Measurements from ENCODE around the gene GADD45A. TPM values are rescaled to one million over a fixed set of nuclear protein-coding genes. Genes with fewer than 3 reads are reported as not detected.

Gene GADD45A
- polyA plus RNA-seq, 1 donor (not counting 4 experiments of a cell fraction or from before 2014, with no cell fraction given), result 151 TPM

DNA sequence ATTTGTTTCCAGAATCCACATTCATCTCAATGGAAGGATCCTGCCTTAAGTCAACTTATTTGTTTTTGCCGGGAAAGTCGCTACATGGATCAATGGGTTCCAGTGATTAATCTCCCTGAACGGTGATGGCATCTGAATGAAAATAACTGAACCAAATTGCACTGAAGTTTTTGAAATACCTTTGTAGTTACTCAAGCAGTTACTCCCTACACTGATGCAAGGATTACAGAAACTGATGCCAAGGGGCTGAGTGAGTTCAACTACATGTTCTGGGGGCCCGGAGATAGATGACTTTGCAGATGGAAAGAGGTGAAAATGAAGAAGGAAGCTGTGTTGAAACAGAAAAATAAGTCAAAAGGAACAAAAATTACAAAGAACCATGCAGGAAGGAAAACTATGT lies 2.6 kb downstream of the GADD45A start:
- peaks cover 6 to 29% of the 10 kb centered on the region in 2 experiments for H3K36me3 ChIP-seq (ENCODE audit: control insufficient read depth in 2 of 2, extremely low read depth in 1 of 2, insufficient read depth in 2 of 2, low read length in 2 of 2)
- peaks cover 12% of the 10 kb centered on the region for H4K20me1 ChIP-seq (ENCODE audit: control insufficient read depth, extremely low read depth, insufficient read depth, low read length)
- peak overlapping the region; percentile 87 for H3K27ac ChIP-seq (ENCODE audit: control insufficient read depth, insufficient read depth, low read length)
- H3K9ac ChIP-seq (ENCODE audit: control insufficient read depth, extremely low read depth, insufficient read depth, low read length), result peak overlapping the region; percentile 99
- dilution Hi-C loops (cut with MboI; ENCODE audit: extremely low pct_ligation_motif_present, low sequenced_read_pairs), result loop anchor here (25.0 kb wide), 1 partner anchor 150 kb away; no protein-coding TSS in a partner anchor
- peak overlapping the region; percentile 96 for H3K4me2 ChIP-seq (ENCODE audit: control insufficient read depth, extremely low read depth, insufficient read depth, low read depth, low read length)
- peak overlapping the region; percentile 90 to 94 (median 93) for H3K4me3 ChIP-seq (ENCODE audit: control insufficient read depth in 2 of 3, extremely low read depth in 1 of 3, insufficient read depth in 2 of 3, low read depth in 1 of 3, low read length in 3 of 3)
- TF ChIP-seq CTCF (optimal IDR thresholded peaks at IDR 0.05 in 1 of 3, IDR thresholded peaks at IDR 0.05 in 1 of 3, conservative IDR thresholded peaks at IDR 0.05 in 1 of 3; ENCODE audit: extremely low read depth in 1 of 3, insufficient read depth in 2 of 3, low read length in 3 of 3), result no peak
- TF ChIP-seq EZH2 (IDR thresholded peaks at IDR 0.05; ENCODE audit: low read length), result no peak
- peaks cover 25% of the 10 kb centered on the region for H3K79me2 ChIP-seq (ENCODE audit: control insufficient read depth, insufficient read depth, low read length)
- DNase-seq (ENCODE audit: low read depth, low spot score) (no peak), FAIRE-seq (no peak)
- no peaks in the 10 kb centered on the region for H3K9me3 ChIP-seq (ENCODE audit: control insufficient read depth, low read depth, low read length)
- H3K4me1 ChIP-seq (ENCODE audit: control insufficient read depth, extremely low read depth, insufficient read depth, low read length), result peaks cover 29% of the 10 kb centered on the region
- no peak overlapping the region for H2AFZ ChIP-seq (ENCODE audit: control insufficient read depth, low read length)
- no peaks in the 10 kb centered on the region for H3K9me1 ChIP-seq (ENCODE audit: control insufficient read depth, extremely low read depth, insufficient read depth, low read length)
- H3K27me3 ChIP-seq (ENCODE audit: control insufficient read depth, extremely low read depth, insufficient read depth, low read length), result no peaks in the 10 kb centered on the region

DNA sequence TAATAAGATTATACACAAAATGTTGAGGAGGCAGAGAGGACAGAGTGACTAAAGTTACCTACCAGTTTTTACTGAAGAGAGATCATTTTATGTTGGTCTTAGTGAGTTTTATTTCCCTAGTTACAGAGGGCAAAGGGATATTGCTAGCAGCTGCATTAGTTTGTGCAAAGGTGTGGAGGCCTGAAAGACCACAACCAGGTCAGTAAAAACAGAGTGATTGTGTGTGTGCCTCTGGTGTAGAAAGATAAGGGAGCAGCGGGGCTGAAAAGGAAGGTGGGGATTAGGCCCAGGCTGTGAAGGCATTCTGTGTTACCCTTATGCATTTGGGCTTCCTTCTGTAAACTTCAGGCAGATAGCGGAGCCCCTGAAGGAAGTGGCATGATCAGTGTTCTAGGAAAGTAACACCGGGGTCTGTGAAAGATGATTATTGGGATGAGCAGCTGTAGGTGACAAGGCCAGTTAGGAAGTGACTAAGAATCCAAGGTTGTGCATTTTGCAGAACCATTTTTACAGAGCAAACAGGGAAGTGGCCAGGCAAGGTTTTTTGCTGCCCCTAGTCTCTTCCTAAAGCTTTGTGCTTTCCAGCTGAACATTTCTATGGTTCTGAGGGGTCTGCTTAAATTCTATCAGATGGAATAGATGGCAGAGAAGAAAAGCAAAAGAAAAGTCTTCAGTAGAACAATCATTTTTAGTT lies 3.7 kb downstream of the GADD45A start:
- dilution Hi-C loops (cut with MboI; ENCODE audit: extremely low pct_ligation_motif_present, low sequenced_read_pairs), result loop anchor here (25.0 kb wide), 1 partner anchor 151 kb away; no protein-coding TSS in a partner anchor
- peaks cover 25% of the 10 kb centered on the region for H3K79me2 ChIP-seq (ENCODE audit: control insufficient read depth, insufficient read depth, low read length)
- H3K9me1 ChIP-seq (ENCODE audit: control insufficient read depth, extremely low read depth, insufficient read depth, low read length), result no peaks in the 10 kb centered on the region
- no peak overlapping the region for H2AFZ ChIP-seq (ENCODE audit: control insufficient read depth, low read length)
- H3K4me2 ChIP-seq (ENCODE audit: control insufficient read depth, extremely low read depth, insufficient read depth, low read depth, low read length), result peak overlapping the region; percentile 96
- no peak for FAIRE-seq
- H3K27ac ChIP-seq (ENCODE audit: control insufficient read depth, insufficient read depth, low read length), result peak overlapping the region; percentile 87
- H3K9me3 ChIP-seq (ENCODE audit: control insufficient read depth, low read depth, low read length), result no peaks in the 10 kb centered on the region
- H3K4me3 ChIP-seq (ENCODE audit: control insufficient read depth in 2 of 3, extremely low read depth in 1 of 3, insufficient read depth in 2 of 3, low read depth in 1 of 3, low read length in 3 of 3), result peak overlapping the region; percentile 15 to 93 (median 90)
- H3K4me1 ChIP-seq (ENCODE audit: control insufficient read depth, extremely low read depth, insufficient read depth, low read length), result peaks cover 19% of the 10 kb centered on the region
- DNase-seq (ENCODE audit: low read depth, low spot score), result no peak
- peak overlapping the region; percentile 99 for H3K9ac ChIP-seq (ENCODE audit: control insufficient read depth, extremely low read depth, insufficient read depth, low read length)
- no peak for TF ChIP-seq EZH2 (IDR thresholded peaks at IDR 0.05; ENCODE audit: low read length)
- TF ChIP-seq CTCF (optimal IDR thresholded peaks at IDR 0.05 in 1 of 3, IDR thresholded peaks at IDR 0.05 in 1 of 3, conservative IDR thresholded peaks at IDR 0.05 in 1 of 3; ENCODE audit: extremely low read depth in 1 of 3, insufficient read depth in 2 of 3, low read length in 3 of 3), result no peak
- H3K36me3 ChIP-seq (ENCODE audit: control insufficient read depth in 2 of 2, extremely low read depth in 1 of 2, insufficient read depth in 2 of 2, low read length in 2 of 2), result peaks cover 6 to 29% of the 10 kb centered on the region in 2 experiments
- peaks cover 12% of the 10 kb centered on the region for H4K20me1 ChIP-seq (ENCODE audit: control insufficient read depth, extremely low read depth, insufficient read depth, low read length)
- H3K27me3 ChIP-seq (ENCODE audit: control insufficient read depth, extremely low read depth, insufficient read depth, low read length), result no peaks in the 10 kb centered on the region

Data from keratinocyte (primary cell).